Endothelial cell of umbilical vein (primary cell): Measurements from ENCODE around the gene AUH. TPM values are rescaled to one million over a fixed set of nuclear protein-coding genes. Genes with fewer than 3 reads are reported as not detected.

Experiments used
- BruUV-seq: library from RNA; stranded (reverse); fragments of 400-500 nt; replicated peaks from 2 replicates; lab custom pipeline; 2021; lab: Mats Ljungman, UMichigan
- CTCF ChIA-PET: fragments of 300-600, 350-600 bp; sonication (Branson Sonifier 250); formaldehyde crosslinking; loops from one replicate; lab custom pipeline; 2021; ENCODE audit warnings: antibody characterized with exemption, inconsistent platforms; lab: Charles Lee
- POLR2A ChIA-PET: fragments of 300-600, 350-600 bp; sonication (Branson Sonifier 250); formaldehyde crosslinking; loops from one replicate; lab custom pipeline; 2021; ENCODE audit warnings: antibody characterized with exemption, inconsistent platforms; lab: Charles Lee
- DNase-seq: peaks from one replicate; pipeline ENCODE4 v3.0.0-alpha.2; 2011; ENCODE audit warnings: low read depth, low spot score
- FAIRE-seq: peaks from 2 replicates; lab custom pipeline; 2011; peaks lifted over from hg19 to GRCh38; lab: Jason Lieb, UNC
- H2AFZ ChIP-seq: 2 replicates; pipeline ENCODE4 v1.6.0; 2012; ENCODE audit warnings: low read depth, low read length, control low read depth, inconsistent platforms
- H3K27ac ChIP-seq: 2 replicates; pipeline ENCODE4 v1.5.1; 2011; ENCODE audit warnings: low read depth, mild to moderate bottlenecking, control low read depth, low read length, moderate library complexity; ENCODE audit not compliant: insufficient read depth
- H3K27me3 ChIP-seq, 2 experiments: 2 replicates each; pipeline versions ENCODE4 v1.6.0 to v1.6.1; 2011; ENCODE audit warnings: low read length in 2 of 2, mixed read lengths in 1 of 2; ENCODE audit not compliant: control insufficient read depth in 2 of 2, insufficient read depth in 2 of 2
- H3K36me3 ChIP-seq, 2 experiments: 2 replicates in 1 of 2; 3 replicates in 1 of 2; pipeline ENCODE4 v1.5.1; 2011; ENCODE audit warnings: low read length in 2 of 2, mild to moderate bottlenecking in 1 of 2, moderate library complexity in 1 of 2; ENCODE audit not compliant: control insufficient read depth in 2 of 2, insufficient read depth in 2 of 2; ENCODE audit errors: extremely low read depth in 1 of 2
- H3K4me1 ChIP-seq: 3 replicates; pipeline ENCODE4 v1.5.1; 2011; ENCODE audit warnings: mild to moderate bottlenecking, low read length; ENCODE audit not compliant: control insufficient read depth, insufficient read depth; ENCODE audit errors: extremely low read depth
- H3K4me2 ChIP-seq: 2 replicates; pipeline ENCODE4 v1.6.1; 2011; ENCODE audit warnings: low read length, control low read depth, mixed read lengths; ENCODE audit not compliant: insufficient read depth
- H3K4me3 ChIP-seq, 3 experiments: fragments of 200-600 bp in 1 of 3; sonication (generic), shearing (Covaris generic) in 1 of 3; replicated peaks in 1 of 3; 2 replicates each; pipeline ENCODE4 v1.5.1; 2011 to 2016; ENCODE audit warnings: control low read depth in 3 of 3, low read length in 3 of 3, mild to moderate bottlenecking in 2 of 3, inconsistent platforms in 1 of 3, low read depth in 1 of 3, moderate library complexity in 1 of 3; ENCODE audit not compliant: insufficient read depth in 1 of 3
- H3K79me2 ChIP-seq: 2 replicates; pipeline ENCODE4 v1.6.0; 2012; ENCODE audit warnings: low read length, inconsistent platforms; ENCODE audit not compliant: control insufficient read depth, insufficient read depth
- H3K9ac ChIP-seq: replicated peaks from 2 replicates; pipeline ENCODE3; 2011; ENCODE audit warnings: low read length, control low read depth; ENCODE audit not compliant: insufficient read depth; ENCODE audit errors: extremely low read depth
- H3K9me1 ChIP-seq: replicated peaks from 3 replicates; pipeline ENCODE4 v1.6.0; 2011; ENCODE audit warnings: mild to moderate bottlenecking, low read length; ENCODE audit not compliant: control insufficient read depth, insufficient read depth; ENCODE audit errors: extremely low read depth
- H3K9me3 ChIP-seq: replicated peaks from 2 replicates; pipeline ENCODE4 v1.5.1; 2012; ENCODE audit warnings: low read length, inconsistent platforms; ENCODE audit not compliant: control insufficient read depth, insufficient read depth
- H4K20me1 ChIP-seq: replicated peaks from 2 replicates; pipeline ENCODE3; 2011; ENCODE audit warnings: mild to moderate bottlenecking, low read length; ENCODE audit not compliant: control insufficient read depth, insufficient read depth; ENCODE audit errors: extremely low read depth
- CTCF ChIP-seq, 2 donors: IDR thresholded peaks; 1 replicate in 1 of 2; 2 replicates in 1 of 2; pipeline ENCODE4 v1.5.1; 2011; ENCODE audit warnings: low read length in 2 of 2, mild to moderate bottlenecking in 2 of 2, moderate library complexity in 2 of 2, control low read depth in 1 of 2, inconsistent platforms in 1 of 2, low read depth in 1 of 2; ENCODE audit not compliant: insufficient read depth in 1 of 2; ENCODE audit errors: extremely low read depth in 1 of 2
- EZH2 ChIP-seq: IDR thresholded peaks from 2 replicates; pipeline ENCODE4 v1.6.1; 2012; ENCODE audit warnings: borderline replicate concordance, low read depth, mild to moderate bottlenecking, moderate library complexity, low read length, inconsistent platforms; ENCODE audit not compliant: severe bottlenecking
- FOS ChIP-seq: IDR thresholded peaks from 2 replicates; pipeline ENCODE4 v1.6.1; 2011; ENCODE audit warnings: mild to moderate bottlenecking, low read length, moderate library complexity, borderline replicate concordance; ENCODE audit not compliant: insufficient read depth
- GATA2 ChIP-seq: IDR thresholded peaks from 2 replicates; pipeline ENCODE4 v1.7.0; 2011; ENCODE audit warnings: low read depth, mild to moderate bottlenecking, moderate library complexity, mixed read lengths, low read length; ENCODE audit not compliant: insufficient read length, insufficient read depth
- JUN ChIP-seq: IDR thresholded peaks from 2 replicates; pipeline ENCODE4 v1.6.1; 2011; ENCODE audit warnings: borderline replicate concordance, low read depth; ENCODE audit not compliant: insufficient read length, insufficient read depth
- MAX ChIP-seq: IDR thresholded peaks from 2 replicates; pipeline ENCODE4 v1.6.1; 2011; ENCODE audit not compliant: insufficient read depth, insufficient read length
- MYC ChIP-seq: IDR thresholded peaks from one replicate; pipeline ENCODE4 v1.6.1; 2011; ENCODE audit warnings: mild to moderate bottlenecking, low read depth, low read length
- POLR2A ChIP-seq: IDR thresholded peaks from 2 replicates; pipeline ENCODE4 v1.6.1; 2012; ENCODE audit warnings: low read depth, mild to moderate bottlenecking, control low read depth, low read length
- POLR2AphosphoS5 ChIP-seq: IDR thresholded peaks from 2 replicates; pipeline ENCODE4 v1.6.1; 2012; ENCODE audit warnings: low read depth, mild to moderate bottlenecking, control low read depth, low read length, moderate library complexity; ENCODE audit not compliant: insufficient read depth
- dilution Hi-C: fragments of 300-500 bp; cut with MboI; formaldehyde crosslinking; loops from one replicate; pipeline ENCODE4 v1.15.0; 2019; ENCODE audit warnings: low sequenced_read_pairs; ENCODE audit not compliant: extremely low pct_ligation_motif_present
- intact Hi-C: fragments of 100-400 bp; cut with micrococcal nuclease; formaldehyde crosslinking; loops from one replicate; pipeline ENCODE4 v1.10.0; 2022
- polyA plus RNA-seq, 4 experiments: library from polyadenylated mRNA; depleted of rRNA in 3 of 4; stranded (reverse) in 3 of 4; unstranded in 1 of 4; fragments of >200 nt; gene quantifications; 2 replicates each; pipeline versions ENCODE4 v1.2.1 to v1.2.3, GENCODE V29; 2011 to 2012; ENCODE audit warnings: missing spikeins in 1 of 4
- total RNA-seq: library from RNA; stranded (reverse); gene quantifications from 2 replicates; pipeline ENCODE4 v1.2.3, GENCODE V29; 2021

The AUH gene
- total and polyA plus RNA-seq, 2 donors (not counting 3 experiments of a cell fraction or from before 2014, with no cell fraction given), result 2.3 to 9.2 TPM

- no peak for FAIRE-seq
- POLR2A ChIA-PET, result no interaction called here
- dilution Hi-C loops, result no loop called here
These were observed 43.8 kb upstream of the AUH start for GRCh38 chr9:91405343-91406077.

GRCh38 chr9:91403665-91404543 is 42.2 kb upstream of the AUH start:
- Histone ChIP-seq H3K79me2 (no peaks in the 10 kb centered on the region), H3K27ac (no peak overlapping the region), H4K20me1 (no peaks in the 10 kb centered on the region), H3K9me3 (no peaks in the 10 kb centered on the region), H3K9ac (no peak overlapping the region), H3K4me3 (no peak overlapping the region), H3K36me3 (no peaks in the 10 kb centered on the region), H2AFZ (no peak overlapping the region), H3K4me1 (no peaks in the 10 kb centered on the region), H3K4me2 (no peak overlapping the region), H3K9me1 (no peaks in the 10 kb centered on the region), H3K27me3 (no peaks in the 10 kb centered on the region)
- ChIA-PET POLR2A (no interaction called here), CTCF (interaction anchor here (0.6 kb wide), 1 partner anchor 18 kb away, joined by 3 read pairs; no protein-coding TSS in a partner anchor)
- BruUV-seq, result no TSS peak
- no peak for DNase-seq
- dilution Hi-C loops, result no loop called here
- intact Hi-C loops, result no loop called here
- no peak for FAIRE-seq
- no peak for TF ChIP-seq EZH2
- no peak for TF ChIP-seq POLR2A
- TF ChIP-seq GATA2, result no peak
- no peak for TF ChIP-seq CTCF (IDR thresholded peaks at IDR 0.05; ENCODE audit: extremely low read depth in 1 of 2, insufficient read depth in 1 of 2, low read depth in 1 of 2, low read length in 2 of 2)
- TF ChIP-seq MAX, result no peak
- TF ChIP-seq POLR2AphosphoS5, result no peak
- no peak for TF ChIP-seq FOS
- no peak for TF ChIP-seq JUN
- no peak for TF ChIP-seq MYC

More at GRCh38 chr9:91405343-91406077, 43.8 kb upstream of the AUH start:
- H3K4me3 ChIP-seq, result no peak overlapping the region
- no peak overlapping the region for H3K27ac ChIP-seq
- TF ChIP-seq POLR2AphosphoS5 (no peak), JUN (no peak), POLR2A (no peak), MAX (no peak), FOS (no peak), MYC (no peak)
- no peak for DNase-seq
- CTCF ChIA-PET, result no interaction called here
- H3K27me3 ChIP-seq, result no peaks in the 10 kb centered on the region
- no peaks in the 10 kb centered on the region for H3K9me3 ChIP-seq
- no peak overlapping the region for H3K9ac ChIP-seq
- H3K4me1 ChIP-seq, result no peaks in the 10 kb centered on the region
- H3K4me2 ChIP-seq, result no peak overlapping the region
- H3K79me2 ChIP-seq, result peaks cover 5% of the 10 kb centered on the region
- no peaks in the 10 kb centered on the region for H3K9me1 ChIP-seq
- no TSS peak for BruUV-seq
- H2AFZ ChIP-seq, result no peak overlapping the region
- peaks cover 3 to 5% of the 10 kb centered on the region in 2 experiments for H3K36me3 ChIP-seq
- intact Hi-C loops, result no loop called here
- H4K20me1 ChIP-seq, result no peaks in the 10 kb centered on the region
